PC-3 (cell line): ENCODE results near the gene CEP68.

ENCODE experiments used
- EZH2phosphoT487 ChIP-seq: fragments of 300-600 bp; sonication (generic); IDR thresholded peaks from 2 replicates; pipeline ENCODE4 v1.6.1; 2018; ENCODE audit warnings: mild to moderate bottlenecking, antibody characterized with exemption, low read length, borderline replicate concordance
- TF ChIP-seq, protein P1 (sequence below): fragments of 300-600 bp; sonication (generic); conservative IDR thresholded peaks from 2 replicates; pipeline ENCODE4 v1.5.1; 2017; ENCODE audit warnings: antibody characterized with exemption, low read depth, mild to moderate bottlenecking, low read length

DNA sequence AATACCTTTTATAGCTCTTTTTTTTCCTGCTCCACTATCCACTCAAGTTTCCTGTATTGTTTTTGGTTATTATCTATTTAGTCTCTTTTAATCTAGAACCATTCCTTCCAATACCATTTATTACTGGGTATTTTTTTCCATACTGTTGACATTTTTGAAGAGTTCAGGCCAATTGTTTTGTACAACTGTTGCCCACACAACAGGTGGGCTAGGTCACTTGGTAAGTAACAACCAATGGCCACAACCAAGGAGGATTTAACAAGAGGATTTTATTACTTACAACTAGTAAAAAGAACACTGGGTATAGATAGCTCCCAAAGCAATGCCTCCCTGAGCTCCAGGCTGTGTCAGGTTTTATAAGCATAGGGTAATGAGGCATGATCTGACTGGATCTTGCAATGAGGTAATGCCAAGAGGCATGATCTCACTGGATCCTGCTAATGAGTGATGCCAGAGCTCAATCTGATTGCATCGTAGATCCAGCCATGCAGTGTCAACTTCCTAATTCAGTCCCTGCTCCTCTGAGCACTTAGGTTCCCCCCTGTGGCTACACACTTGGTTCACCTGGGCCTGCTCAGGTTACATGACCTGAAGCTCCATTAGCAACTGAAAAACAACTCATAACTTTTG is 7.1 kb upstream of the CEP68 start:
- TF ChIP-seq, protein P1, sequence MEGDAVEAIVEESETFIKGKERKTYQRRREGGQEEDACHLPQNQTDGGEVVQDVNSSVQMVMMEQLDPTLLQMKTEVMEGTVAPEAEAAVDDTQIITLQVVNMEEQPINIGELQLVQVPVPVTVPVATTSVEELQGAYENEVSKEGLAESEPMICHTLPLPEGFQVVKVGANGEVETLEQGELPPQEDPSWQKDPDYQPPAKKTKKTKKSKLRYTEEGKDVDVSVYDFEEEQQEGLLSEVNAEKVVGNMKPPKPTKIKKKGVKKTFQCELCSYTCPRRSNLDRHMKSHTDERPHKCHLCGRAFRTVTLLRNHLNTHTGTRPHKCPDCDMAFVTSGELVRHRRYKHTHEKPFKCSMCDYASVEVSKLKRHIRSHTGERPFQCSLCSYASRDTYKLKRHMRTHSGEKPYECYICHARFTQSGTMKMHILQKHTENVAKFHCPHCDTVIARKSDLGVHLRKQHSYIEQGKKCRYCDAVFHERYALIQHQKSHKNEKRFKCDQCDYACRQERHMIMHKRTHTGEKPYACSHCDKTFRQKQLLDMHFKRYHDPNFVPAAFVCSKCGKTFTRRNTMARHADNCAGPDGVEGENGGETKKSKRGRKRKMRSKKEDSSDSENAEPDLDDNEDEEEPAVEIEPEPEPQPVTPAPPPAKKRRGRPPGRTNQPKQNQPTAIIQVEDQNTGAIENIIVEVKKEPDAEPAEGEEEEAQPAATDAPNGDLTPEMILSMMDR, result no peak
- TF ChIP-seq EZH2phosphoT487, result no peak
